Astrocyte of the spinal cord (primary cell): ENCODE results near the gene GPR173.

Source experiments
- DNase-seq: peaks from one replicate; pipeline ENCODE4 v3.0.0; 2011; ENCODE audit warnings: low read depth, low spot score
- H3K4me3 ChIP-seq: 2 replicates; pipeline ENCODE4 v1.5.1; 2011; ENCODE audit warnings: low read depth, mild to moderate bottlenecking, low read length, moderate library complexity
- in situ Hi-C: cut with HindIII; loops from 2 replicates; pipeline ENCODE4 v1.10.0; 2017; ENCODE audit warnings: low sequenced_read_pairs
- TF ChIP-seq, protein P1 (sequence below): IDR thresholded peaks from 2 replicates; pipeline ENCODE4 v1.5.1; 2012; ENCODE audit warnings: low read depth, mild to moderate bottlenecking, low read length, inconsistent platforms

Gene GPR173, protein sequence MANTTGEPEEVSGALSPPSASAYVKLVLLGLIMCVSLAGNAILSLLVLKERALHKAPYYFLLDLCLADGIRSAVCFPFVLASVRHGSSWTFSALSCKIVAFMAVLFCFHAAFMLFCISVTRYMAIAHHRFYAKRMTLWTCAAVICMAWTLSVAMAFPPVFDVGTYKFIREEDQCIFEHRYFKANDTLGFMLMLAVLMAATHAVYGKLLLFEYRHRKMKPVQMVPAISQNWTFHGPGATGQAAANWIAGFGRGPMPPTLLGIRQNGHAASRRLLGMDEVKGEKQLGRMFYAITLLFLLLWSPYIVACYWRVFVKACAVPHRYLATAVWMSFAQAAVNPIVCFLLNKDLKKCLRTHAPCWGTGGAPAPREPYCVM

DNA sequence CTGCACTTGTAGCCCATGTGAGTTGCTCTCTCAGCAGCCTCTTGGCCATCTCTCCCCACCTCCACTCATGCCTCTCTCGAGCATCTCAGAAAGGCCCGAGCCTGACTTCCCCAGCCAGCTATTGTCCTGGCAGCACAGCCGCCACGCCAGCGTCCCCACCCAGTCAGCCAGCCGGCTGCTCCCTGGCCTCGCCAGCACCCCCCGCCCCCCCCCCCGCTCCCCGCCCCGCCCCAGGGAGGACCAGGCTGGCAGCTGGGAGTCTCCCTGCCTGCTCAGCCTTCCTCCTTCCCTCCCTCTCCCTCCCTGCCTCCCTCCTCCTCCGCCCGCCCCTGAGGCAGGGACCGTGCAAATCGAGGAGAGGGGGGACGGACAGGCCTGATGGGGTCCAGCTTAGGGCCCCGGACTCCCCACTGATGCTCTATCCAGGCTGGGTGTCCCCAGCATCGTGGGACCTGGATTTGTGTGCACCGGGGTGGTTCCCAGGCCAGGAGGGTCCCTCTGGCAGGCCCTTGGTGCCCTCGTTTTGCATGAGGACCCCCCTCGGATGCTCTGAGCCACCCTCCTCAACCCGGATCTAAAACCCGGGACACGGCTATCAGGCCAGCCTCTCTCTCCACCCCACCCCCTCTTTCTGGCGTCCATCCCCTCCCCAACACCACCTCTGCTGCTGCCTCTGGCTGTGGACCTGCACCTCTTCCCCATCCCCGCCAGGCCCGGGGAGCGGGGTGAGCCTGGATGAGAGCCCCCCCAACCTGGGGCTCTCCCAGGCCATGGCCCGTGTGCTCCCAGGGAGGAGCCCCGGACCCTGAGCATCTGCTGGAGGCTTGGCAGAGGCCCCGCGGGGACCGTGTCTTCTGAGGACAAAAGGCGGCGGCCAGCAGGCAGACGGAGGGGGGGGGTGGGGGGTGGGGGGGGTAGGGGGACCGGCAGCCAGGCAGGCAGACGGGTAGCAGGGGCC is at the start of gene GPR173:
Gene GPR173, plus strand, starts transcription at position 621 of the 958 bp plus-strand sequence. CDS start 27,833 bp downstream, outside the sequence.
- peak within 1 kb of the TSS; percentile 66 for H3K4me3 ChIP-seq
- peak; percentile 78 for DNase-seq
- TF ChIP-seq, protein P1, sequence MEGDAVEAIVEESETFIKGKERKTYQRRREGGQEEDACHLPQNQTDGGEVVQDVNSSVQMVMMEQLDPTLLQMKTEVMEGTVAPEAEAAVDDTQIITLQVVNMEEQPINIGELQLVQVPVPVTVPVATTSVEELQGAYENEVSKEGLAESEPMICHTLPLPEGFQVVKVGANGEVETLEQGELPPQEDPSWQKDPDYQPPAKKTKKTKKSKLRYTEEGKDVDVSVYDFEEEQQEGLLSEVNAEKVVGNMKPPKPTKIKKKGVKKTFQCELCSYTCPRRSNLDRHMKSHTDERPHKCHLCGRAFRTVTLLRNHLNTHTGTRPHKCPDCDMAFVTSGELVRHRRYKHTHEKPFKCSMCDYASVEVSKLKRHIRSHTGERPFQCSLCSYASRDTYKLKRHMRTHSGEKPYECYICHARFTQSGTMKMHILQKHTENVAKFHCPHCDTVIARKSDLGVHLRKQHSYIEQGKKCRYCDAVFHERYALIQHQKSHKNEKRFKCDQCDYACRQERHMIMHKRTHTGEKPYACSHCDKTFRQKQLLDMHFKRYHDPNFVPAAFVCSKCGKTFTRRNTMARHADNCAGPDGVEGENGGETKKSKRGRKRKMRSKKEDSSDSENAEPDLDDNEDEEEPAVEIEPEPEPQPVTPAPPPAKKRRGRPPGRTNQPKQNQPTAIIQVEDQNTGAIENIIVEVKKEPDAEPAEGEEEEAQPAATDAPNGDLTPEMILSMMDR, result no peak
- in situ Hi-C loops, result no loop called here

DNA sequence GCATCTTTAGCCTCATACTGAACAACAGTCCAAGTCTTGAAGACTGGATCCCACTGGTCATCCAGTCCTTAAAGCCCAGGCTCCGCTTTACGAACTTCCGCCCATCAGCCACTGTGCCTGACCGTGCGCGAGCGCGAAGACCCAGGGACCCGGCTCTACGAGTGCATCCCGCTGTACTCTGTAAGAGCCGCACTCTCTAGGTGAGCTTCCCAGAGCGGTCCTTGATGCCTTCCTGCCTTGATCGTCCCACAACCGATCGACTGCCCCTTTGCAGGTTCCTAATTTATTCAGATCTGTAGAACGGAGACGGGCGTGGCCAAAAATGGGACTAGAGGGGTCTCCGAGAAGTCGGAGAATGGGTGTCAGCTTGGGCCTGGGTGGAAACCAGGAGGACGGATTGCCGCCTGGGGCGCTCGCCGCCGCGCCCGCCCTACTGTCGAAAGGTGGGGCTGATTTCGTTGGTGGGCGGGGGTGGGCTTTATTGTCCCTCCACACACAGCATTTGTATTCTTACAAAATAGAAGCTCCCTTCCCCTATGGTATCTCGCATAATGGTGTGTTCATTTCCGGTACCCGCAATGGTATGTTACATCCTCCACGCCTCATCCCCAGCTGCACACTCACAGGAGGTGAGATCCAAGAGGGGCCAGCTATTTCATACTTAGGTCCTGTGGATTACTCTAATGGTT is 48.0 kb upstream of the GPR173 start:
- in situ Hi-C loops, result no loop called here
- no peak for DNase-seq

DNA sequence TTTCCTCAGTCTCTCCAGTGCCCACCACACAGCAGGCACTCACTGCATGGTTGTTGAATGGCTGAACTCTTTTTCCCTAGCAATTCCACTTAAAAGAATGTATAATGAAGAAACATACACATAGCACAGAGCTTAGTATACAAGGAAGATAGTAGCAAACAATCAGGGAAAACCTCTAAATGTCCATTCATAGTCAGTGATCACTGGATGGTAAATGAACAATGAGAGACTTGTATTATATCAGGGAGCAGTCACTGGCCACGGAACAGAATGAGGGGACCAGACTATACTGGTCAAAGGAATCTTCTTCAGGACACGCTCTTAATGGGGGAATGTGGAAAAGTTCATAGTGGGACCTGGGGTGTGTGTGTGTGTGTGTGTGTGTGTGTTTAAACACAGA is 46.6 kb upstream of the GPR173 start:
- TF ChIP-seq, protein P1, result no peak
- in situ Hi-C loops, result no loop called here
- DNase-seq, result no peak

More for the DNA sequence above, 48.0 kb upstream of the GPR173 start:
- TF ChIP-seq, protein P1, result no peak
- no peak overlapping the region for H3K4me3 ChIP-seq

DNA sequence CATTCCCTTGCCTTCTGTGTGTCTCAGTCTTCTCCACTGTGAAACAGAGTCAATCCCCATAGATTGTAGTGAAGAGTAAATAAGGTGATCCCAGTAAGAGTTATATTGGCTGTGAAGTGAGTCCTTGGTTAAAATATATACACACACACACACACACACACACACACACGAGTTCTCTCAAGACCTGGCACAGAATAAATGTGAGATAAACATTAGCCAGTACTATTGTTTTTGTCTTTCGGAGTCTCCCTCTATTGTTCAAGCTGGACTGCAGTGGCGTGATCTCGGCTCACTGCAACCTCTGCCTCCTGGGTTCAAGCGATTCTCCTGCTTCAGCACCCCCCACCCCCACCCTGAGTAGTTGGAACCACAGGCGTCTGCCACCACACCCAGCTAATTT is 45.5 kb upstream of the GPR173 start:
- no peak overlapping the region for H3K4me3 ChIP-seq
- in situ Hi-C loops, result no loop called here
- DNase-seq, result no peak
- TF ChIP-seq, protein P1, result no peak

More for the DNA sequence above, 46.6 kb upstream of the GPR173 start:
- H3K4me3 ChIP-seq, result no peak overlapping the region

DNA sequence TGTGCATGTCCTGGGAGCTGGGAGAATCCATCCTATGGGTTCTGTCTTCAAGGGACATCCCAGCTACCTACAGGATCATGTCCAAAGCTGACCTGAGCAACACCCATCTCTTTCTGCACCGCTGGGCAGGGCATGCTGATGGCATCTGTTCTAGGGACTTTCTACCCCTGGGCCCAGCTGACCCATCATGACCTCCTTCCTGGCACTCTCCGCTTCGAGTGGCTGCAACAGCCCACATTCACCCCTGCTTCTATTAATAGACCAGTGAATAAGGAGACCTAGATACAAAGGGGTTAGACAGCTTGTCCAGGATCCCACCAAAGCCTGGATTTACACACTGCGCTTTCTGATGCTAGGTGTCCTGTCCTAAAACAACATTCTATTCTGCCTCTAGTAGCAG is 44.6 kb upstream of the GPR173 start:
- in situ Hi-C loops, result no loop called here
- TF ChIP-seq, protein P1, result no peak

DNA sequence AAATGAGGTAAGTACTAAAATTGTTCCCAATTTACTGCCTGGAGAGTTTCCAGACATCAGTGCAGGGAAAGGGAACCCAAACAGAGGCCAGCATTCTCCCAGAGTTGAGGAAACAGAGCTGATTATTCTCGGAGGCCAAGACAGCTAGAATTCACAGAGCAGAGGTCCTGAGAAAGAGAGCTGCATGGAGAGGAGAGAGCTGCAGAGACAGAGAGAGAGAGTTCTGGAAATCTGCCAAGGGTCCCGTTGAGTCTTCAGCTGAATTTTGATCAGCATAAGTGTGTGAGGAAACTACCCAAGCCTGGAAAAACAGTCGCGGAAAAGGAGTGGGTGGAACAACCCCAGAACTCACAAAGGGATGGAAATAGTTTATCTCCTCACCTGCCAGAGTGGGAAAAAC is 43.8 kb upstream of the GPR173 start:
- in situ Hi-C loops, result no loop called here
- H3K4me3 ChIP-seq, result no peak overlapping the region
- DNase-seq, result no peak
- TF ChIP-seq, protein P1, result no peak

More for the DNA sequence above, 44.6 kb upstream of the GPR173 start:
- H3K4me3 ChIP-seq, result no peak overlapping the region
- no peak for DNase-seq
